Activated naive CD4-positive, alpha-beta T cell (primary cell): ENCODE measurements around the gene GPRIN3.

ENCODE experiments used
- DNase-seq, 4 experiments: peaks; one replicate each; lab custom pipeline; 2025; lab: John Stamatoyannopoulos, UW

GPRIN3 gene

DNA sequence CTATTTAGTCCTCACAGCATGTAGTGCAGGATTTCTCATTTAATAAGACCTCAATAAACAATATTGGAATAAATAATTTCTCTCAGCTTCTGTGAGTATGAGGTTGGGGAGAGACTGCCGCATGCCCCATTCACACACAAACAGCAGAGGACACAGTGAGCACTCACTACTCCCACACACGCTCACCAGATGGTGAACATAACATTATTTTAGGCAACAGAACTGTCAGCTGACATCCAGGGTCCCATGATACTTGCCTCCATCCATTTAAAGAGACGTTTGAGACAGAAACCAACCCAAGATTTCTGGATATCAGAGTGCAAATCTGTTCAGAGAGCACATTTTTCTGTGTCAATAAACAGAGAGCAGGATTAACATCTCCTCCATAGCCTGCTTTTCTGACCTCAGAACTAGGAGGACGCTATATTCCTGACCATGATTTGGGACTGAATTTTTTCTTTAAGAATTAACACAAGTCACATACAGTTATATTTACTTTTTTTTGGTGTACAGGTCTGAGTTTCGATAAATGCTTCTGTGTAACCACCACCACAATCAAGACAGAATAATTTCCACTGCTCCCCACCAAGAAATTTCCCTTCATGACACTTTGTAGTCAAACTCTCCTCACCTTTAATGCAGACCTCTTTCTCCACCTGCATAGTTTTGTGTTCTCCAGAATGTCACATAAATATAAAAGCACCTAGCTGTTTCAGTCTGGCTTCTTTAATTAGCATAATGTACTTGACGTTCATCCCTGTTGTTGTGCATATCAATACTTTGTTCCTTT, 16.7 kb downstream of the GPRIN3 start:
- DNase-seq, result no peak

DNA sequence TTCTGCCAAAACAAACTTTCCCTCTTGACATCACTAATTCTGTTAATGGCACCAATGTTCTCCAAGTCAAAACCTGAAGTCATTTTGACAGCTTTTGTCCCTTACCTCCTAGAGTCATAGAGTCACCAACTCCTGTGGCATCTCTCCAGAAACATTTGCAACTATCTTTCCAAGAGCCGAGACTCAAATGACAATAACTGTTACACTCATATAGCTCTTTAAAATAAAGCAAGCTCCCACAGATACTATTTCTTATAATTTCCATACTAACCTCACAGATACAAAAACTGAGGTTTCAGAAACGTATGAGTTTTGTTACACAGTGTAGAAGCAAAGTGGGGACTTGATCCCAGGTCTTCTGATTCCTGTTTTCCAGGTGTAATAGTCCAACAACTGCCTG, 18.3 kb downstream of the GPRIN3 start:
- no peak for DNase-seq

DNA sequence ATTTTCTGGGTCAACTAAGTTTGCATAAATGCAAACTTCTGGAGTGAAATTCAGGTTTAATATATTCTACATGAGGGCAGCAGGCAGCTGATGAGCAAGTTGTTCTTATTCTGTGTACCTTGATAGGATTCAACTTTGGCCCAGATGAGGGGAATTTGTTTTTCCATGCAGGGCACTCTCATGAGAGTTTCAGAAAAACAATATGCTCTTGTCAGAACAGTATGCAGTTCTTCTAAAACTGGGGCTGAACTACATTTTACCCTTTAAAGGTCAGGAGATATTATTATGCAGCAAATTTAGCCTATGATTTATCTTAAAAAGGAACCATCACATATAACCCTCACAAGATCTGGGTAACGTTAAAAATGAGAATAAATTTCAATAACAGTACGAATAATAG, 19.2 kb downstream of the GPRIN3 start:
- no peak for DNase-seq

DNA sequence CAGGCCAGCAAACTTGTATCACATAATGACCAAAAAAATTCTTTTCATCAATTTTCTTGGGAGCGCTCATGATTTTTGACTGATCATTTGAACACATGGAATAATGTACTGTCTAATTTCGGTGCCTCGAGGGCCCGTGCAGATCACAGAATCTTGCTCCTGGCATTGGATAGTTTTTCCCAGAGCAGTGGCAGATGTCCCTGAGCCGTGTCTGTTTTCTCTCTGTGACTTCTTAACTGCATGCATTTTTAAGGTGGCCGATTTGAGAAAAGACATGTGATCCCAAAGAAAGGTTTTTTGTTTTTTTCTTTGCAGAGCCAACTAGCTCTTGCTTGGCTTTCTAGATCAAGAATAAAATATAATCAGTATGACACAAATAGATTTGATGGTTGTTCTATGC, 19.7 kb downstream of the GPRIN3 start:
- DNase-seq, result no peak

DNA sequence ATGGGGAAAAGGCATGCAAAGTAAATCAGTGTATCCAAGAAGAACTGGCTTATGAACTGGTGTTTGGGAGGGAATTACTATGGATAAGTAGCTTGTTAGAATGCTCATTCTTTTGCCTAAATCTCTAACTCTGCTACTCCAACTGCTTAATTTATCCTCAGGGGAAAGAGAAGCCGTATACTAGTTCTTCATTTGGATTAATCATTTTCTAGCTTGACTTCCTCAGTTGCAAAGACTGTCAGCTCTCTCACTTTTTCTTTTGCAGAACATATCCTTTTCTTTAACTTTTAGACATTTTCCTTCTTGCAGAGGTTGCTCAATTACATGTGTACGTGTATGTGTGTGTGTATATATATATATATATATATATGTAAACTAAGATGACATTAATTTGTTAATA, 21.9 kb downstream of the GPRIN3 start:
- no peak for DNase-seq

DNA sequence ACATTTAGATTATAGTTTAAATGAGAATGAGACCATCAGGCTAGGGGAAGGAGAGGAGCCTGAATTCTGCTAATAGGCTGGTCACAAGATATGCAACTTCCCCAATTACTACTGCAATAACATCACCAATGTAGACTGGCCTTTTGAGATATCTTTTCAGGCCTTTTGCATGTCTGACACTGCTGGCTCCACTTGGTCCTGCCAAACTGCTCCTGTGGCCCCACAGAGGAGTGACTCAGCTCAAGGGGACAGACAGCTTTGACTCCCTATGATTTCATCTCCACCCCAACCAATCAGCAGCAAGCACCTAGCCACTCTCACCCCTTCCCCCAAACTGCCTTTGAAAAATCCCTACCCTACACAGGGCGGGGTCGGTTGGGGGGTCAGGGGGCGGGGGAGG, 22.8 kb downstream of the GPRIN3 start:
- no peak for DNase-seq

DNA sequence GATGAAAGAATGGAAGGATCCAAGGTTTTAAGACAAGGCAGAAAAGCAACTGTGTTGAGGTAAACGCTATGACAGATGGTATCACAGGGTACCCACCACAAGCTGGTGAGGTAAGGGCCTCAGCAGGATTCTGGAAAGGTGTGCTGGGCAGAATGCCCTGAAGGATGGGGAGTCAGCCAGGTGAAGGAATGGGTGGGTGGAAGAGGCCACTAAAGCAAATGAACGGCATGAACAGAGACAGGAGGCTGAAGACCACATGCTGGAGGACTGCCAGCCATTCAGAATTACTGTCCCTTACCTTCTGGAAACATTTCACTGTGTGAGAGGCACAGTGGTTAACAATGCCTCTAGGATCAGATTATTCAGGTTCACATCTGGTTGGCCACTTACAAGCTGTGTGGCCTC, 23.6 kb downstream of the GPRIN3 start:
- DNase-seq, result no peak

DNA sequence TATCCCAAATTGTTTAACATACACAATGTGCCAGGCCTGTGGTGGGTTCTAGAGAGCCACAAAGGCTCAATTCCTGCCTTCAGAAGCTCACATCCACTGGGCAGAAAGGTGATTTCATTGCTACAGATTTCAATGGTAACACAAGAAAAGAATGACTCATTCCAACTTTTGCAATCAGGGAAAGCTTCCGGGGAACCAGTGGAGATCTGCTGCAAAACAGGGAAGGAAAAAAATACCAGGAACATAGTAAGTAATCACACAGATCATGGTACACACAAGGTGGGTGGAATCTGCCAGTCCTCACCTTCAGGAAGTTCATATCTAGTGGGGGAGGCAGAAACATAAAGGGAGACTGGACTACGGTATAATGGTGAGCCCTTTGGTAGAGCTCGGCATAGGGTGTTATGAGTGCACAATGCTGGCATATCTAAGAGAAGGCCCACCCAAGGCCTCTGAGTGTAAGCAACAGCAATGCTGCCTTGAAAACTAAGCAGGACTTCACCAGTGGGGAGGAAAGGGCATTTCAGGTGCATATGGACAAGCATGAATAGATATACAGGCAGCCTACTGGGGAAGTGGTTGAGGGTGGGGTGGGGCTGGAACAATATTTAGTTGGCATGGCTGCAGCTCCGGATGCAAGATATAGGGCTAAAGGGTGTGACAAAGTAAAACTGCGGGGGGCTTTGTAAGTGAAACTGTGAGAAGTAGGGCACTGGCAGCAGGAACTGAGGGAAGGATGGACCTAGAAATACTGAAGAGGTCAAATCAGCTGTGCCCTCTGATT, 24.2 kb downstream of the GPRIN3 start:
- DNase-seq, result no peak

DNA sequence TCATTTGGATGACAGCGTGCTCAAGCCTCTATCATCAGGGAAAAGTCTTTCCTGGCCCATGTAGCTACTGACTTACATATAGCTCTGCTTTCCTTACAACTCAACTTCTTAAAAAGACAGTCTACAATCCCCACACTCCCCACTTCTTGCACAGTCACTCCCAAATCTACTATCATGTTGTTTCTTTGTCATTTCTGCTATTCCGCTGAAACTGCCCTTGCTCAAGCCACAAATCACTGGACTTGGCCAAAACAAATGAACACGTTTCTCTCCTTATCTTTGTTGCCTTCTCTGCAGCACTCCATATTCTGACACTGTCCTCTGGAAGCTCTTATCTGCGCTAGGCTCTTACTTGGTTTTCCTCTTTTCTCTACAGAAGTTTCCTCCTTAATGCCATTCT, 28.2 kb downstream of the GPRIN3 start:
- DNase-seq, result no peak

DNA sequence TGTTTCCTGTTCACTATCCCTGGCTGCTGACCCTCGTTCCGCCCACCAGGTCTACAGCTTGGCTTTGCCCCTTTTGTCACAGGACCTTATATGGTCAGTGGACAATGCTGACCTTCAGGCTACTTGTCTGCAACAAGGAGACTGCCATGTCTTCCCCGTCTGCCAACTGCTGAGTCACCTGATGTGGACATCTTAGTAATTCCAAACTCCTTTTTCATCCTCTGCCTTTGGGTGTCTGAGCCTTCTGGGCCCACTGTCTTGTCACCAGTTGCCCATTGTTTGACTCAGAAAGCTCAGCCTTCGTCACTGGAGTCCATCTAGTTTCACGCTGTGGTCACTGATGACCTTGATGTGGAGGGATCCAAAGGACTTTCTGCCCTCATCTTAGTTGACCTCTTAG, 30.2 kb downstream of the GPRIN3 start:
- DNase-seq, result no peak

DNA sequence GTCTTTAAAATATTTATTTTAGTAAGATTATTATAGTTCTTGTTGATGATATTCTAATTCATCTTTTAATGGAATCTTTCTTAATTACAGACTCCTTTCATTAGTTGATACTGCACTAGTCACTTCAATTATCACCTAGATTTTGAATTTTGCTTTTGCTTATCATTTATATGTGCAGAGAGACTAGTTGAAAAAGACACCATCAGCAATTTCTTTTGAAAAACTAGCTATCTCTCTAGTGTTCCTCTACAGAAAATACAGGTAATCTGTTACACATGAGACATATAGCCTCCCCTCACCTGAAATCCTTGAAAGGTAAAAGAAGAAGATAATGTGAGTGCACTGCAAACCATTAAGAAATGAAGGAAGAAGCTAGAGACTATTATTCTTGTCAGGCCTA, 31.3 kb downstream of the GPRIN3 start:
- no peak for DNase-seq

DNA sequence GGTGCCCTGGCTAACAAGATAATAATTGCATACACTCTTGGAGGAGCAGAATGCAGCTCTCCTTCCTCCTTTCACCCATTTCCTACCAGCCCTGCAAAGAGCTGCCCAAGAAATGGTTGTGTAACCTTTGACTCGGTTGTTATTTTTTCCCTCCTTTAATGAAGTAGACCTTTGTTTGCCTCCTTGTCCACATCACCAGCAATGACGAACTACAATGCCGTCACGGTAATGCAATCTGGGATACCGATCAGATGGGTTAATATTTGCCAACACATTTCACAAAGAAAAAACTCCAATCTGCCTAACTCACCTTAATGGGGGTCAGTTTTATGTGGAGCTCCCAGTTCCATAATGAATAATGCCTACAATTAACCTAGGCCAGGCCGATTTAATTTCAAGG, 32.0 kb downstream of the GPRIN3 start:
- DNase-seq, result no peak

DNA sequence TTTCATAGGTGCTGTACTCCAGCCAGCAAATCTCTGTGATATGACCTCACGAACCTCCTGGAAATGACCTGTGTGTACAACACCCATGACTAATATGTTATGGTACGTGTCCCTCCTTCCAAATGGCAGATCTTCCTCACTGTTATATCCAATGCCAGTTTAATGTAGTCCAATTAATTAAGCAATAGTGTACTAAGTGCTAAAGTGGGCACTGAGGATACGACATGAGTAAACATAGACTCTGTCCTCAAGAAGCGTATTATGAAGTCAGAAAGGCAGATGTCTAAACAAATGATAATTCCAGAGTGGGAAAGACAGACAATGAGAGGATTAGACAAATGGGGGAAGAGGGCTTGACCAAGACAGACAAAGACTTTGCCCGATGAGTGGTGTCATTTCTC, 33.9 kb downstream of the GPRIN3 start:
- DNase-seq, result no peak

DNA sequence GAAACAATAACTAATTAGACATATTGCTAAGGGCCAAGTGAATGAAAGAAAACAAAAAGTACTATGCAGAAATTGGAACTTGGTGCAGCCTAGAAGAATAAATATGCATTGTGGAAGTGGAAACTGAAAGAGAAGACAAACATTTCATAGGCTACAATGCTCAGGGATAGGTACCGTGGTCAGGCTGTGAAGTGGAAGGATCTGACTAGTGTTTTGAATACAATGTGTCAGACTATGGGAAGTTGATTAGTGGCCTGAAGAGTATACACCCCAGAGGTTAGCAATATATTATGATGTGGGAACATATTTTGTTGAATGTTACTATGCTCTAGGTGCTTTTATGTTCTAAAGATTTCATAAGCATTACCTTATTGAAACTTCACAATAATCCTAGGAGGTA, 36.8 kb downstream of the GPRIN3 start:
- DNase-seq, result no peak

DNA sequence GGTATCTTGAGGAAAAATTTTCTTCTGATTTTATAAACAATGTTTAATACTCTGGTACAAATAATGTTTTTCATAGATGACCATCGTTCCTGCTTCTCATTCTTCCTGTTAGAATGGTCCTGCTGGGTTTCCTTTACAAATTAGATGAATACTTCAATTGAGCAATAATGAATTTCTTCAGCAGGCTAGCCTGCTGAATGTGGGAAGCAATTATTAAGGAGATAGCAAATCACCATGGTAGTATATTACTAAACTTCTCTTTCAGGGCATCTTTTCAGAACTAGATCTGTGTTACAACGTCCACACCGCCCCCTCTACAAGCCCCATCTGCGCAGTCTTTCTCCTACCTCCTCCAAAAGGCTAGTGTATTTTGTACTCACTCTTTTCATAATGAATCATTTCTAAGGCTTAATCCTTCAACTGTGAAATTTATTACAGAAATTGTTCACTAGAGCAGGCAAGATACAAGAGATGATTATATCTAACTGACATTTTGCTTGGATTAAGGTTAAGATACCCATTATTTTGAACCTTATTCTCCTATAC, 38.4 kb downstream of the GPRIN3 start:
- DNase-seq, result no peak

DNA sequence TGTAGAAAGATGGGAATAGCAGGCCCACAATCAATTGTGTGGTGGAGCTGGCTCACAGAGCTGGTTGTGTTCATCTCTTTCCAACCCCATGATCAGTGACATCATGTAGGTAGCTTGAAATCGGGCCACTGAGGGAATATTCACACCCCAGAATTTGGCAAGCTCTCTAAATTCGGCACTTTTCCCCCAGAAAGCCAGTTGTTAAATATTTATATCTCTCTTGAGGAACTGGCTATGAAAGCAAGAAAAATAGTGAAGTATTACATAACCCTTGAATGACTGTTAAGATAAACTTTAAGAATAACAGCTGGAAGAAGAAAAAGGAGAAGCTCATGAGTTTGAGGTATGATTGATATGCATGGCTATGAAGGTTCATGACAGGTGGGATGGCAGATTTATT, 38.9 kb downstream of the GPRIN3 start:
- no peak for DNase-seq

DNA sequence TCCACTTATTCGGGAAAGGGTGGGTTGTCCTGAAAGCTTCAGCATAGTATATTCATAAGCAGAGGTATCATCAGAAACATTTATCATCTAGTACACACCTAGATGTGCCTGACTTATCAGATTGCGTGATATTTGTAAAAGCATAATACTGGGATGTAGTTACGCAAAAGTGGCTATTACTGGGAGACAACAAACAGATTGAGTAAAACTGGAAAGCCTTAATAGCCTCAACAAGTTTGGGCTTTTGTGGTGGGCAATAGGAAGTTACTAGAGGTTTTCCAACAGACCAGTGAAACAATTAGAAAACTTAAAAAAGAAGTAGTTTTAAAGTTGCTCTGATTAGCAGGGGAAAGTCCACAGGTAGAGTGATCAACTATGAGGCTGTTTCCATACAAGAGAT, 39.8 kb downstream of the GPRIN3 start:
- no peak for DNase-seq

DNA sequence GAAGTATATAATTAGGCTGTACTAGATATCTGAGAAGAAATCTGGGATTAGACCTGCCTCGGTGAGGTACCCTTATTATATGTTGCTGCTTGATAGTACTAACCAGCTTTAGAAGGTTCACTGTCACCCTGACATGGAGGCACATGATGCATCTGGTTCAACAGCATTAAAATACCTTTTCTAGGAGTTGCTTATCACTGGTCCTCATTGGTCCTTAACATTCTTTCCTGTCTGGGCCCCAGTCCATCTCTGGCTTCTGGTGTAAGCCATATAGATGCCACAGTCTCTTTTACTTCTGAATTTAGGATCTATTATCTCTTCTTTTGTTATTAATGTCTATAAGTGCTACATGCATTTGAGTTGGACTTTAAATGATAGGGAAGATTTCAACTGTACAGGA, 40.2 kb downstream of the GPRIN3 start:
- no peak for DNase-seq

DNA sequence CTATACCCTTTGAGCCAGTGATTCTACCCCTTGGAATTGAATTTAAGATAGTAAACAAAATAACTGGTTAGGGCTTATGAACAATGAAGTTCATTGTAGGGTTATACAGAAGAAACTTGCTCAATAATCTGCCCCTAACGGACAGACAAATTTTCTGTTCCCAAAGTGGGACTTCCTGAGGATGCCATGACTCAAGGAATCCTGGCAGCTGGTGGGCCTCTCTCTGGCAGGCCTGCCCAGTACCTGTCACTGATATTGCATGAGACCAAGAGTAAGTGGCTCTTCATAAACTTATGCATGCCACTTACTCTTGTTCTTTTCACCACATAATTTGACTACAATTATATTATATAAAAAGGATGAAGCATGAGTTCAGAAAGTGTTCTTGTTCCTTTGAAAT, 41.5 kb downstream of the GPRIN3 start:
- no peak for DNase-seq

DNA sequence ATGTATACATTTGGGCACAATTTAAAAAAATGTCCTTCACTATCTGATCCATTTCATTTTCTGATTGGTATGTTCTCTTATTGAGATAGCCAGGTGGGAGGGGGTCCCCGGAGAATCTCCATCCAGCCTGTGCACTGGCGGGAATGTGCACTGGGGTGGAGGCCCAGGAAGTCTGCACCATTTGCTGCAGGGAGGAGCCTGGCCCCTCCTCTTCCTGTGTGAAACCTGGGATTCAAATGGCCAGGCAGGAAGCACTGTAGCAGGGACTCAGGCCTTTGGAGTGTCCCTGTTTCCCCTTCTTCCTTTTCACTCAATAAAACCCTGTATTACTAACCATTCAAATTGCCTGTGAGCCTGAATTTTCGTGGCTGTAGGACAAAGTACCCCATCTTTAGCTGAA, 44.3 kb downstream of the GPRIN3 start:
- no peak for DNase-seq

DNA sequence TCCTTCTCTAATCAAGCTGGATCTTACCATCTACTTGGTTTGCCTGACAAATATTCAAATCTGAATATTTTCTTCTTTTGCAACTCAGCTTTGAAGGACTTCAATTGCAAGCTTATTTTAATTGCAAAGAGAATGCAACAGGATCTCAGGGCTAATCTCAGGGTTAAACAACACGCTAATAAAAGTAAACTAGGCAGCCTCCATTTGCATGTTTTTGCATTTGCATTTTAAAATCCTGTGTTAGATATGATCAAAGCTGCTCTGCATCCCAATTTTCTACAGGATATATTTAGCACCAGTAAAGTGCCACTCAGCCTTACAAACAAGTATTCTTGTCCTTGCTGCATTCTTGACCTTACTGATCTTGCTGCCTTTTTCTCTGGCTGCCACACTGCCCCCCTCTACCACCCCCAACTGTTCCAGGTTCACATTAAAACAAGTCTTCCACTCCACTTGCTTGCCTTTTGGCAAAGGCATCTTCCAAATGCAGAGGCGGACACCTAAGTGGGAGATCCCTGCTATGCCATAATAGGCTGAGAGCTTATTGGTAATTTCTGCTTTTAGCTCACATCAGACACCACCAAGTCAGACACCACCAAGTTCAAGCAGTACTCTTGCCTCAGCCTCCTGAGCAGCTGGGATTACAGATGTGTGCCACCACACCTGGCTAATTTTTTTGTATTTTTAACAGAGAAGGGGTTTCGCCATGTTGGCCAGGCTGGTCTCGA, 48.1 kb downstream of the GPRIN3 start:
- DNase-seq, result no peak

DNA sequence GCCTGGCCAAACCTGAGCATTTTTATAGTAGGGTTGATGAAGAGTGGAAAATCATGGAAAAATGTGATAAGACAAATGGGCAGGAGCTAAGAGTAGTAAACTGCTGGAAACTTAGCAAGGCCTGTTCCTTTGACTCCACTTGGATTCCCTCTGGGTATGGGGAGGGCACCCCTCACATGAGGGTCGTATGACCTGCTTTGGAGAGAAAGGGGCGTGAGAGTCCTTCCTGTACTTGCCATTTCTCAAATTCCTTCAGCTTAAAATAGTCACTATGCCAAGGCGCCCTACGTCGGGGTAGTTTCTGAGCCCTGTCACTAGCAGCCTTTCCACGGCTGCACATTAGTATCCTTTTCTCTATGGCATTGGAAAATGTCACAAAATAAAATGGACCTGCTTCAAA, 49.1 kb downstream of the GPRIN3 start:
- DNase-seq, result no peak

DNA sequence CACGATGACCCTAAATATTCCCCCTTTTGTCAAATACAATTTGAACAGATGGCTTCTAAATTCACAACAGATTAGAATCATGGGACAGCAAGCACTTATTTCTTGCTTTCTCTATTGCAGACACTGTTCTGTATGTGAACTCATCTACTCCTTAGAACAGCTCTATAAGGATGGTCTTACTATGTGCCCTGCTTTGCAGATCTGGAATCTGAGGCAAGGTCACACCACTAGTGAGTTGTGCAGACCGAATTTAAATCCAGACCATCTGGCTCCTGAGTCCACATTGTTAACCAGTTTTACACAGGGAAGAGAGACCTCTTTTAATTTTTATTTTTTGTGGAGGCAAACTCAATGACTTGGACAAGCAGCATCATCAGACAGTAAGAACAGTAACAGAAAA, 50.2 kb downstream of the GPRIN3 start:
- DNase-seq, result no peak
